Occipital lobe (tissue), 2 donors: ENCODE results near the gene HPX. TPM values are rescaled to one million over a fixed set of nuclear protein-coding genes. Genes with fewer than 3 reads are reported as not detected.
A peak's percentile ranks its signal among the peaks of the same experiment; 100 is the strongest.

Experiments
- DNase-seq: peaks from one replicate; lab custom pipeline; 2025; lab: John Stamatoyannopoulos, UW
- total RNA-seq: library from RNA; depleted of rRNA; stranded (reverse); fragments of >200 nt; gene quantifications from one replicate; pipeline ENCODE4 v1.2.3, GENCODE V29; 2014

Gene HPX
- total RNA-seq, 1 donor from 2014 or later, result 2.3 TPM

- no peak for DNase-seq
These were observed 49.9 kb downstream of the HPX start for GRCh38 chr11:6390718-6391469.

- DNase-seq, result peak; percentile 90
These were observed 50.7 kb downstream of the HPX start, which contains the start of gene SMPD1 for GRCh38 chr11:6389905-6390717. Gene SMPD1 (plus strand): TSS chr11:6390474. CDS start chr11:6390599, 125 bp downstream.

- DNase-seq, result no peak
These were observed 52.0 kb downstream of the HPX start for GRCh38 chr11:6388748-6389147.

GRCh38 chr11:6387811-6388599, 52.8 kb downstream of the HPX start:
- DNase-seq, result no peak

- DNase-seq, result no peak
These were observed 55.6 kb downstream of the HPX start for GRCh38 chr11:6385046-6385777.

Other genes with a start within 250 kb of the HPX start
- not detected for gene OR52W1, start 241.8 kb downstream of the HPX start, total RNA-seq
- gene C11orf42, start 235.4 kb downstream of the HPX start, total RNA-seq, result not detected
- 19.8 TPM for gene FHIP1B, start 206.4 kb downstream of the HPX start, total RNA-seq
- 0.31 TPM for gene CNGA4, start 201.9 kb downstream of the HPX start, total RNA-seq
- 5.3 TPM for gene CCKBR, start 181.1 kb downstream of the HPX start, total RNA-seq
- gene CAVIN3, start 120.5 kb downstream of the HPX start, total RNA-seq, result 2.5 TPM
- gene SMPD1, start 50.5 kb downstream of the HPX start, total RNA-seq, result 8.1 TPM
- gene APBB1, start 21.9 kb downstream of the HPX start, total RNA-seq, result 266 TPM
- gene TRIM3, start 33.0 kb upstream of the HPX start, total RNA-seq, result 65.4 TPM
- gene ARFIP2, start 40.3 kb upstream of the HPX start, total RNA-seq, result 25.3 TPM
- gene TIMM10B, start 40.5 kb upstream of the HPX start, total RNA-seq, result 26.7 TPM
- 3.4 TPM for gene DNHD1, start 56.3 kb upstream of the HPX start, total RNA-seq
- gene RRP8, start 162.6 kb upstream of the HPX start, total RNA-seq, result 17.5 TPM
- 44.9 TPM for gene ILK, start 162.8 kb upstream of the HPX start, total RNA-seq
- 15.3 TPM for gene TAF10, start 171.2 kb upstream of the HPX start, total RNA-seq
- 7.3 TPM for gene TPP1, start 178.4 kb upstream of the HPX start, total RNA-seq
- 49.9 TPM for gene DCHS1, start 214.8 kb upstream of the HPX start, total RNA-seq
- 22.3 TPM for gene MRPL17, start 242.4 kb upstream of the HPX start, total RNA-seq